NCI-H2171 (cell line): Measurements from ENCODE around the gene DLG5.

Source experiments
- DNase-seq: peaks from one replicate; lab custom pipeline; 2025; lab: John Stamatoyannopoulos, UW

The DLG5 gene

DNA sequence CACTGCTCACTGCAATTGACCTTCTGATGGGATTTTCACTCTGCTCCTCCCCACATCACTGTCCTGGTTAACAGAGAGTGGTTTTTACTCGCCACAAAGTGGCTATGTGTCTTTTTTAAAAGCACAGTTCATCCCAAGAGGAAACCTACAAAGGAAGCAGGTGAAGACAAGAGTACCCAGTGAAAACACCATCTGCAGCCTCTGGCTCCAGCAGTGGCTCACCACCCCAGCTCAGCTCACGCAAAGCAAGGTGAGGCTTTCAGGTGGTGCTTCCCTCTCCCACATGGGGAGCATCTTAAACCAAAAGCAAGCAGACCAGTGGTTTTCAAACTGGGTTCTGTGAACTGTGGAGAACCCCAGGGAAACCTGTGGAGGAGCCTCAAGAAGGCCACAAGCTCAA lies 14.0 kb downstream of the DLG5 start:
- no peak for DNase-seq

DNA sequence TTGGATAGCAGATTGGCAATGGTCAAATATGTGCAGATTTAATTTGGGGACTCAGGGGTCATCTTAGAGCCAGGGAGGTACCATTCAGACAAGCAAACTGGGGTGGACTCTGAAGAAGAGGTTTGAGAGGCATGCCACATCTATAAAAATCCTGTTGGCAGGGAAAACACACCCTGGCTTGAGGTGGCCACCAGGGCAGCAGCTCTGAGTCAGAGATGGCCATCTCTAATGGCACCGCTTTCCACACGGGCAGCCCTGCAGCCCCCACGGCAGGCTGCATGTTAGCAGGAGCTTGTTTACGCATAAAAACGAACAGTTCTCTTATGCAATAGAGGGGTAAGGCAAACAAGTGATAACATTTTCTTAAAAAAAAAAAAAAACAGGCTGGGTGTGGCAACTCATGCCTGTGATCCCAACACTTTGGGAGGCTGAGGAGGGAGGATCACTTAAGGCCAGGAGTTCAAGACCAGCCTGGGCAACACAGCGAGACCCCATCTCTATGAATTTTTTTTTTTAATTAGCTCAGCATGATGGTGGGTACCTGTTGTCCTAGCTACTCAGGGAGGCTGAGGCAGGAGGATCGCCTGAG lies 14.9 kb downstream of the DLG5 start:
- no peak for DNase-seq

DNA sequence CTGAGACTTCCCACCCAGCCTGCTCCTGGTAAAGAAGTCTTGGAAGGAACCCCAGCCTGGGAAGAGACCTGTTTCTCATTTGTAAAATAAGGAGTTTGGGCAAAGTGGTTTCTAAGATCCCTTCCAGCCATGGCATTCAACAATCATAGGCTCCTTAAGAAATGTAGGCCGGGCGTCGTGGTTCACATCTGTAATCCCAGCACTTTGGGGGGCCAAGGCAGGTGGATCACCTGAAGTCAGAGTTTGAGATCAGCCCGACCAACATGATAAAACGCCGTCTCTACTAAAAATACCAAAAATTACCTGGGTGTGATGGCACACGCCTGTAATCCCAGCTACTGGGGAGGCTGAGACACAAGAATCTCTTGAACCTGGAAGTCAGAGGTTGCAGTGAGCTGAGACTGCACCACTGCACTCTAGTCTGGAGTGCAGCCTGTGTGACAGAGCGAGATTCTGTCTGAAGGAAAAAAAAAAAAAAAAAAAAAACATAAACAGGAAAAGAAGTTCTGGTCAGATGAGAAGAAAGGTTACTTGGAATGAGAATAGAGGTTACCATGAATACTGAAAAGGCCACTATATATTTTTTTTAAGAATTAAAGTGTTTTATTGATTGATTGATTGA lies 15.9 kb downstream of the DLG5 start:
- DNase-seq: no peak

DNA sequence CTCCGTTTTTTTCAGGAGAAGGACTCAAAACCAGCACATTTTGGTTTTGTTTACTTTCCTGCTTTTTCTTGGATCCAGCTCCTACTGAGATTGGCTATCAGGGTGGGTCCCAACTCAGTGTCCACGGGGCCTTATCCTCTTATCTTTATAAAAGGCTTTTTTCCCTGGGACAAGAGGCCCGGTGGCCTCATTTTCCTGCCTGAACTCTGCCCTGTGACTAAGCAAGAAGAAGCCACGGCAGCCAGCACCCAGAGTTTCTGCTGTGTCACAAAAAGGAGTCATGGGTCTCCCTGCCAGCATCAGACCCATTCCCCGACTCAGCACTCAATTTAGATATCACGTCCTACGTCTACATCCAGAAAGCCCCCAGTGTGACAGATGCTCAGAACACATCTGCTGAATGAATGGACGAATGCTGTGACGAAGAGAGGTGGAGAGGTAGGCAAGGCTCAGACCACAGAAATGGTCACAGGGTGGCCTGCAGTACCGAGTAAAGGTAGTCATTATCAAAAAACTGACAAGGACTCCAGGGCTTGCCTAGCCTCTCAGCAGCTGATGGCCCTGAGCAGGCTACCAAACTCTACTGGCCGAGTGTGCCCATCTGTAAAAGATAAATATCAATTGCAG lies 16.7 kb downstream of the DLG5 start:
- DNase-seq: no peak

DNA sequence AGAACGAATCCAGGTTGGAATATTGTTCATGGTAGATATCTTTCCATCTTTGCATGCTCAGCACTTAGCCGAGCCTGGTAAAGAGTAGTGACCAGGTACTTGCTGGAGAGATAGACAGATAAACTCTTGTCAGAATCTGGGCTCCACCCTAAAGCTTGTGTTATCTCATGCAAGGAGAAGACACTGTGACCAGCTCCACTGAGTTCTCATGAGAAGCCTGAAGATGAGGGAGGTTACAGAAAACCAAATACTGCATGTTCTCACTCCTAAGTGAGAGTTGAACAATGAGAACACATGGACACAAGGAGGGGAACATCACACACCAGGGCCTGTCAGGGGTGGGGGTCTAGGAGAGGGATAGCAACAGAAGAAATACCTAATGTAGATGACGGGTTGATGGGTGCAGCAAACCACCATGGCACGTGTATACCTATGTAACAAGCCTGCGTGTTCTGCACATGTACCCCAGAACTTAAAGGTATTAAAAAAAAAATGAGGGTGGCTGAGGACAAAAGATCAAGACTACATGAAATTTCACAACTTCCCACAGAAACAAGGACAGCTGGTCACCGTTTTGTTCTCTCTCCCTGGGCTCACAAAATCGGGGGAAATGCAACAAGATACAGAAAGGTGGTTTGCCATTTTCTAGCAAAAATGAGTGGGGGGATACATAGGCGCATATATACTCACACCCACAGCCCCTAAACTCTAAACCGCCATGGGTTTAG lies 17.4 kb downstream of the DLG5 start:
- no peak for DNase-seq

DNA sequence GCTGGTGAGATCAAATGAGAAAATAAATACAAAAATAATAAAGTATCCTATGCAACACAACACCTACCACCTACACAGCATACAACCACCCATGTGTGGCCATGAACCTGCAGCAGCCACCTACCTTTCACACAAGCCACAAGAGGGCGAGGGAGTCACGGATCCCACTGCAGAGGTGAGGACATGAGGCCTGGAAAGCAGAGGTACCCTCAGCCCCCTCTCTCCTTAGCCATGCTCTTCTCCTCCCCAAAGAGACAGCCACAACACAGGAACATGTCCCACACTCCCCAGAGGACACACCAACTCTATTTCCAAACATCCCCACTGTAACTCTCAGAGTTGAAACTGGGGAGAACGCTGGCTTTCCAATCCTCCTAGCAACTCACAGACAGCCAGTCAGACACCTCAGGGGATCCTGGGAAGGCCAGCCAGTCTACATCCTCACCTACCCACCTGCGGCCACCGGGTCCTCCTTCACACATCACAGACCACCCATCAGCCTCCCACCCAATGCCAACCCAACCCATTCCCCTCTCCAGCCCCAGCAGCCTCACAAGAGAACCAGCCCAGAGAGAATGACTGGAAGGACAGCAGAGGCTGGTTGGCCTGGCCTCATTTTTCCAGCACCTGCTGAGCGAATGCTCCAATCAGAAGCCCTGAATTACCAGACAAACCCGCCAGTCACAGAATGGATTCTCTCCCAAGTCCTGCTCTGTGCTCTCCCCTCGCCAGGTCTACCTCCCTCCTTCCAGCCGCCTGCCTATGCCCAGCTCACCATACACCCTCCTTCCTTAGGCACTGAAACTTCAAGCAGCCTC lies 18.4 kb downstream of the DLG5 start:
- DNase-seq: no peak

DNA sequence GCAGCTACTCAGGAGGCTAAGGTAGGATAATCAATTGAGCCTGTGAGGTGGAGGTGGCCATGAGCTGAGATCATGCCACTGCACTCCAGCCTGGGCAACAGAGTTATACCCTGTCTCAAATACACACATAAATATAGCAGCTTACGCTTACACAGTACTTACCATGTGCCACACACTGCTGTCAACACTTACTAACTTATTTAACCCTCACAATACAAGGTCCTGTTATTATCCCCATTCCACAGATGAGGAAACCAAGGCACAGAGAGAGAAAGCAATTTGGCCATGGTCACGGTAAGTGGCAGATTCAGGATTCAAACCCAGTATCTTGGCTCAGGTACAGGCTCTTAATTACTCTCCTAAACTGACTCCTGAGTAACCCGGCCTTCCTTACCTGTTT lies 19.1 kb downstream of the DLG5 start:
- no peak for DNase-seq

DNA sequence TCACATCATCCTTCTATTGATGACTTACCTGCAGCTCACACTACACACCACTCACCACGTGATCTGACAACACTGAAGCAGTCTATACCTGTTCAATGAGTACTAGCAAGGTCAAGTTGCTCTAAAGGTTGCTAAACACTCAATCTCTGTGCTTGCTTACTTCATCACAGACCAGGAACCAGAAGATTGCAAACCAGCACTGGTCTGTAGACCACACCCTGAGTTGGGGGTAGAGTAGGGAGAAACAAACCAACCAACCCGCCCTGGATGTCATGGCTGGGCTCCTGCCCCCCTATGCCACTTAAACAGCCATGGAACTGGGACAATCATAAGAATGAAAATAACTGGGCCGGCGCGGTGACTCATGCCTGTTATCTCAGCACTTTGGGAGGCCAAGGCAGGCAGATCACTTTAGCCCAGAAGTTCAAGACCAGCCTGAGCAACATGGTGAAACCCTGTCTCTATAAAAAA lies 19.6 kb downstream of the DLG5 start:
- no peak for DNase-seq

DNA sequence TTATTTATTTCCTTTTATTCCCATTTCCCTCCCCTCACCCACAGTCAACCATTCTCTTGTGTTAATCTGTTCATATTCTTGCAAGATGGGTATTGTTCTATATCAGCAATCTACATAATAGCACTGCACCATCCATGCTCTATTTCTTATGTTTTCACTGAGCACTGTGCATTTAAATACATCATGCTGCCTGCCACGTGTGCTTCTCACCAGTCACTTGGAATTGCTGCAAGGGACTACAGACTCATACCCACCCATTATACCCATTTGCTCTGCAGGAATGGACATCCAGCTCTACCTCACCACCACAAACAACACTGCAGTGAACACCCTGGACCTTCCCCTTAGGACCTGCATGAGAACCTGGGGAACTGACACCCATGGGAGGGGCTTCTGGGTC lies 20.8 kb downstream of the DLG5 start:
- DNase-seq: no peak

DNA sequence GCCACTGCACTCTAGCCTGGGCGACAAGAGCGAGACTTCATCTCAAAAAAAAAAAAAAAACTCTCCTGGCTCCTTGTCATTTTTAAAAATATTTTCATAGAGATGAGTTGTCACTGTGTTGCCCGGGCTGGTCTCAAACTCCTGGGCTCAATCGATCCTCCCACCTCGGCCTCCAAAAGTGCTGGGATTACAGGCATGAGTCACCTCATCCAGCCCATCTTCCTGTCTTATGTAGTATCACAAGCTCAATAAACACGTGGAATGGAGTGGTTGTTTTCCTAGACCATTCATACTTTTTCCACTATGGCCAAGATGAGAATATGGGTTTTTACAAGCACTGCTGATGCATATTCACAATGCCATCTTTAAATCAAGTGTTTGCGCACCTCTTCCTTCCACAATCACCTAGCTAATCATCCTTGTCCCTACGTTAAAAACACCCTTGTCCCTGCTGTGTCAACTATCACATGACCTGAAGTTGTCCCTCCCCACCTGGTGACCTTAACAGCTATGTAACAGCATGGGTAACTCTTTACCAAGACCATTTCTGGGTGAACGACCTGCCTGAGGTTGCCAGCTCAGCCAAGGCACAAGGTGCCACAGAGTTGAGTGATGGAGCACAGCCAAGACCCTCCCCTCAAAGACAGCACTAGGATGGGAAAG lies 21.3 kb downstream of the DLG5 start:
- no peak for DNase-seq

DNA sequence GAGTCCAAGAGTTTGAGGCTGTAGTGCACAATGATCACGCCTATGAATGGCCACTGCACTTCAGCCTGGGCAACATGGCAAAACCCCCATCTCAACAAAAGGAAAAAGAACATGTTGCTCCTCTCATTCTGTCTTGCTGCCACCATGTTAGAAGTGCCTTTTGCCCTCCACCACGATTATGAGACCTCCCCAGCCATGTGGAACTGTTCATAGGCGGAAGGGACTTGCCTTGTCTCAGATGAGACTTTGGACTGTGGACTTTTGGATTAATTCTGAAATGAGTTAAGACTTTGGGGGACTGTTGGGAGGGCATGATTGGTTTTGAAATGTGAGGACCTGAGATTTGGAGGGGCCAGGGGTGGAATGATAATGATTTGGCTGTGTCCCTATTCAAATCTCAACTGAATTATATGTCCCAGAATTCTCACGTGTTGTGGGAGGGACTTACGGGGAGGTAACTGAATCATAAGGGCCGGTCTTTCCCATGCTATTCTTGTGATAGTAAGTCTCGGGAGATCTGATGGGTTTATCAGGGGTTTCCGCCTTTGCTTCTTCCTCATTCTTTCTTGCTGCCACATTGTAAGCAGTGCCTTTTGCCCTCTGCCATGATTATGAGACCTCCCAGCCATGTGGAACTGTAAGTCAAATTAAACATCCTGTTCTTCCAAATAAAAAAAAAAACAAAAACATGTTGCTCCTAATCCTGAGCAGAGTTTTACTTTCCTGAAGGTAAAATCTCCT lies 22.3 kb downstream of the DLG5 start:
- DNase-seq: no peak

DNA sequence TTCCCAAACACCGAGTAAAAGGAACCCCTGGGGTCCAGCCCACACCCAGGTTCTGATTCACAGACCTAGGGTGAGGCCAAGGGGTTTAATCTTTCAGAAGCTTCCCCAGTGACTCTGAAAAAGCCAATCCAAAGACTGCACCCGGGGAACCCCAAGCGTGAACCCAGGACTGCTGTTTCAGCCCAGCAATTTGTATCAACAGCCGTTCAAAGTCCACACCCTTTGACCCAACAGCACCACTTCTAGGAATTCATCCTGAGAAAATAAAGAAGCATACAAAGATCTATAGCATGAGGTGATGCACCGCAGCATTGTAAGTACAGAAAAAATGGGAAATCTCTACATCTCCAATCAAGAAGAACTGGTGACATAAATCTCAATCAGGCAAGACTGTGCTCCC lies 24.4 kb downstream of the DLG5 start:
- no peak for DNase-seq

DNA sequence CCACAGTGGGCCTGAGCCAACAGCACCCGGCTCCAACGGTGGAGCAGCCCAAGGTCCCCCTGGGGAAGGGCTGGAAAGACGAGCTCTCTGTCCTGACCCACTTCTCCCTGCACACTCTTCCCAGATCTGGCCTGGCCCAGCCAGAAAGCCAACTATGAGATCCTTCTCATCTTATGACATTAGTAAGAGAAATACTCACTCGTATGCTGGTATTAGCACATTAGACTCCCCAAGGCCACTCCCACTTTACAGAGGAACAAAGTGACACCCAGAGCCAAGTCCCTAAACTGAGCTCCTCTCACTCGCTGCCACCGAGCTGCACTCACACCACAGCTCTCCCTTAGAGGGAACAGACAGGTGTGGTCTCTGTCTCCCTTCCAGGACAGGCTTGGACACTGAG lies 24.8 kb downstream of the DLG5 start:
- no peak for DNase-seq

DNA sequence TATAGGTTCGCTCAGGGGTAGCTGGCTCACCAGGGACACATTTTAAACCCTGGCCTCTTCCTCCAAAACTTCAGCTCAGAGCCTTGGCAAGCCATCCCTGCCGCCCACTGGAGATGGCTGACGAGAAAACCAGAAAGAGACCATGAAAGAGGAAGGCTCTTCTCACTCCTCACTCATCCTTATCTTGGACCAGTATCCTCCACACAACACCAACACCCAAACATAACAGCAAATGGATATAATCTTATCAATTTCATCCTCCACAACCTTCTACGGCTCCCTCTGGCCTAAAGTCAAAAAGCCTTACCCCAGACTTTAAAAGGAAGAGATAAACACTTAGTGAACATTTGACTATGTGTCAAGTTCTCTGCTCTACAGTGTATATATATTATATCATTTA lies 26.9 kb downstream of the DLG5 start:
- no peak for DNase-seq

DNA sequence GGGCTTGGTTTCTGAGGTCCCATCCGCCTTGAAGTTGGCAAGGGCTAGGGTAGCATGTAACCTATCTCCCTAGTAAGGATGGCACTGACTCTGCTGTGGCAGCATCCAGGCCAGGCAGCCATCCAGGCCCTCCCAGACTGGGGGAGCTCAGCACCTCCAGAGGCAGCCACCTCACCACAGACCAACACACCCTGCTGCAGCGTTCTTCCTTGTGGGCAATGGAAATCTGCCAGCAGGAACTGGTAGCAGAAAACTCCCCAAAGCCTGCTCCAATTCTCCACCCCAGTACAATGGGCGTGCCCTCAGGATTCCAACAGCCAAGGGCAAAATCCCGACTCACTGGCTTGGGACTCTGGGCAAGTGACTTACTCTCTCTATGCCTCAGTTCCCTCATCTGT lies 27.5 kb downstream of the DLG5 start:
- no peak for DNase-seq

DNA sequence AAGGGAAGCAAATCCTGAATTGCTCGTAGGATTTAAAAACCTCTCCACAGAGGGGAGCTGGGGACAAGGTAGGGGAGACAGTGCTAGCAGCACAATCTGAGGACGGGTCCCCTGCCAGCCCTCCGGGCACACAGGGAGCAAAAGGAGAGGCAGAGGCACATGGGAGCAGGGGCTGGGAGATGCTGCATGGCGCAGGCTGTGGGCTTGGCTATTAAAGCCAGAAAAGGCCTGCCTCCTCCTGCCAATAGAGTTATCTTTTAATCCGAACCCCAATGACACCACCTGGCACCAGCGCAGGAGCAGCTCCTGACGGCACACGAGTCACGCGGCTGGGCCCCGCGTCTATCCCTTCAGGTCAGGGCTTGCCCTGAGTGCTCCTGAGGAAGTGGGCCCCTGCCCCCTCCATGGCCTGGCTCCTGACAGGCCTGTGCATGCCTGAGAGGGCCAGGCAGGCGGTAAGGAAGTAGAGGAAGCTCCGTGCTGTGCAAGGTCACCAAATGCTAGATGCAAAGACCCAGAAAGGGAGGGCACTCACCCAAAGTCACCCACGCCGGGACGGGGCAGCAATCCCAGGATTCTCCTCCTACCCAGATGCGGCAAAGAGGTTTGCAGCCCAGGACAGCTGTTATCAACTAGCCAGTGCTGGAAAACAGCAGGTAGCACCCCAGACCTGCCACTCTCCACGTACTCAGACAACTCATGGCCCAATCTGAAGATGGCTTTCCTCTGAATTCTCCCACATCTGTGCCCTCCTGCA lies 28.1 kb downstream of the DLG5 start:
- DNase-seq: peak; percentile 73

DNA sequence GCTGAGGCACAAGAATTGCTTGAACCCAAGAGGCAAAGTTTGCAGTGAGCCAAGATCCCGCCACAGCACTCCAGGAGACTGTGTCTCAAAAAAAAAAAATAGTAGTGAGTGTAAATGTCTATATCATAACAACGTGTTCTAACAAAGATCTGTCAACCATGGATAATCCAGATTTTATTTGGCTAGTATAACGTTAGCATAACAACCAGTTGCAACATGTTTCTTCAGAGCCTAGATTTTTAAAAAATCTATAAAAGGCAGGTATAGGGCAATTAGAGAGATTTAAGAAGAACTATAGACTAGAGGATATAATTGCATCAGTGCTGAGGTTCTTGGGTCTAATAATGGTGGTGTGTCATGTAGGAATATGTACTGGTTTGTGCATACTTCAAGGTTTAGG lies 30.5 kb downstream of the DLG5 start:
- no peak for DNase-seq

DNA sequence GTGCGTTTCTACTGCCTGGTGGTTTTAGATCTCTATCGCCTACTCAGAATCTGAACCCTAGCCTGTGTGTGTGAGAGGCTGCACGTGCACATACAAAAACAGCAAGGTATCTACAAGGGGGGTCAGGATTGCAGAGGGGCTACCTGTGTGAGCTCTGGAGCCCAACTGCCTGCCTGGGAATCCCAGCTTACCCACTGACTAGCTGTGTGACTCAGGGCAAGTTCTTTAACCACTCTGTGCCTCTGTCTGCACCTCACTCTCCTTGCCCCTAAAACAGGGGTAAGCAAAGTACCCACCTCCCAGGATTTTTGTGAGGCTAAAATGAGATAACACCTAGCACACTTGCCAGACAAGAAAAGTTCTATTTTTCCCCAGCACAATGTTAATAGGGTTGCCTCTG lies 32.5 kb downstream of the DLG5 start:
- DNase-seq: no peak

DNA sequence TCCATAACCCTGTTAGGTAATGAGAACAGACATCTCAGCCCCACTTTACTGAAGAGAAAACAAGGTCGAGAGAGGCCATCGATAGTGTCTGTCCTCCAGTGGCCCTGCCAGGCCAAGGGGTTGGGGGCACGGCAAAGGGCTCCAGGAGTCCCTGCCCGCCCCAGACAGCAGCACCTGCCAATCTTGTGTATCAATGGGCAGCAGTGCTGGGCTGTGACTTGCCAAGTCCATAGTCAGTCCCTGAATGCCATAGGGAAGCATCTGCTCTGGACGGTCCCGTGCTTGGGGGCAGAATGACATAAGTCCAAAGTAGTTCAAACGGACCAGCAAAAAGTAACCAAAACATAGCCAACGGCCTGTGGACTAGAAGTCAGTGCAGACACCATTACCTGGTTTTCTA lies 33.2 kb downstream of the DLG5 start:
- DNase-seq: no peak

DNA sequence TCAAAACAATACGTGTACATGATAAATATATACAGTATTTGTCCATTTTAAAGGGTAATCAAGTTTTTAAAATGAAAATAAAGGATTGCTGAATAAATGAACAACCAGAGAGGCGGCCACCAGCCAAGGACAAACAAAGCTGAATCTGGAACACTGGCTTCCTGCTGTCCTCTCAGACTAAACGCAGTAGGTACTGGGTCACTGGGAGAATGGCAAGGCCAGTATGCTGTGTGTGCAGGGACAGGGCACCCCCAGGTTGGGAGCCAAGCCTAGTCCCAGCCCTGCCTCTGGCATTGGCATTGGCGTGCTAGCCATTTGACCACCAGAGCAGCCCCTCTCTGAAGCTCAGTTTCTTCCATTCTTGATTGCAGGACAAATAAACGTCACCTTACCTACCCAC lies 33.8 kb downstream of the DLG5 start:
- no peak for DNase-seq
